ENCODE results near the gene RAB4A.

The RAB4A gene

DNA sequence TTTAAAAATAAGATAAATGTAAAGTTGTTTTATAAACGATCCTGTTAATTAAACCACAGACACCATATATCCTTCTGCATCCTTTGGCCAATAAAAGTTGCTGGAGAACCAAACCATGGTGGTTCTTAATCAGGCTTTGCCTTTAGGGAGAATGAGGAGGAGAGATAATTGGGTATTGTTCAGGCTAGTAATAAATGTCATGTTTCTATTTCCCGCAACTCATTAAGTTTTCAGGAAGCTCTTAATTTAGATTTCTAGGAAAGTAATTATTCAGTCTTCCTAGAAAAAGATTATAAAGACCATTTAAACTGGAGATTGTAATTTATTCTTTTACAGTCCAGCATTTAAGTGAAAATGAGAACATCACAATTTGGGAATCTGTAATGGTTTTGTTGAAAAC lies 34.5 kb downstream of the RAB4A start:
- no peak for DNase-seq (ENCODE audit: low read depth)
- TF ChIP-seq, protein P1, sequence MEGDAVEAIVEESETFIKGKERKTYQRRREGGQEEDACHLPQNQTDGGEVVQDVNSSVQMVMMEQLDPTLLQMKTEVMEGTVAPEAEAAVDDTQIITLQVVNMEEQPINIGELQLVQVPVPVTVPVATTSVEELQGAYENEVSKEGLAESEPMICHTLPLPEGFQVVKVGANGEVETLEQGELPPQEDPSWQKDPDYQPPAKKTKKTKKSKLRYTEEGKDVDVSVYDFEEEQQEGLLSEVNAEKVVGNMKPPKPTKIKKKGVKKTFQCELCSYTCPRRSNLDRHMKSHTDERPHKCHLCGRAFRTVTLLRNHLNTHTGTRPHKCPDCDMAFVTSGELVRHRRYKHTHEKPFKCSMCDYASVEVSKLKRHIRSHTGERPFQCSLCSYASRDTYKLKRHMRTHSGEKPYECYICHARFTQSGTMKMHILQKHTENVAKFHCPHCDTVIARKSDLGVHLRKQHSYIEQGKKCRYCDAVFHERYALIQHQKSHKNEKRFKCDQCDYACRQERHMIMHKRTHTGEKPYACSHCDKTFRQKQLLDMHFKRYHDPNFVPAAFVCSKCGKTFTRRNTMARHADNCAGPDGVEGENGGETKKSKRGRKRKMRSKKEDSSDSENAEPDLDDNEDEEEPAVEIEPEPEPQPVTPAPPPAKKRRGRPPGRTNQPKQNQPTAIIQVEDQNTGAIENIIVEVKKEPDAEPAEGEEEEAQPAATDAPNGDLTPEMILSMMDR (conservative IDR thresholded peaks at IDR 0.05; ENCODE audit: low read depth, low read length), result no peak
- H3K4me3 ChIP-seq (ENCODE audit: low read length), result no peak overlapping the region

DNA sequence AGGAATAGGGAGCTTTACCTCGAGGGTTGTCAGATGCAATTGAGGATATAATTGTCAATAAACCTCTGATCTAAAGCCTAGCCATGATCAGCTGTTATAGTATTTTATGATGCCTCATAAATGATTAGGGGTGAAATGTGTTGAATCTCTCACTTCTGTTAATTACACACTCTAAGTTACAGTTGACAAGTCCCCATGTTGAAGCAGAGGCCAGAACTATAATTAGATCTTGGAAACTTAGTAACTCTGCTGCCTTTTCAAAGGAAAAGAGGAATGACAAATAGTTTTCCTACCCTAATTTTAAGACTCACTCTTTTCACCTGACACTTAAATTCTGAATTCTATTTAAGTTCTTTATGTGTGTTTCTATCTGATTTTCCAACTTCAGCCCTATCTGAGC lies 38.2 kb downstream of the RAB4A start:
- no peak for DNase-seq (ENCODE audit: low read depth)
- H3K4me3 ChIP-seq (ENCODE audit: low read length), result no peak overlapping the region
- TF ChIP-seq, protein P1 (conservative IDR thresholded peaks at IDR 0.05; ENCODE audit: low read depth, low read length), result no peak

DNA sequence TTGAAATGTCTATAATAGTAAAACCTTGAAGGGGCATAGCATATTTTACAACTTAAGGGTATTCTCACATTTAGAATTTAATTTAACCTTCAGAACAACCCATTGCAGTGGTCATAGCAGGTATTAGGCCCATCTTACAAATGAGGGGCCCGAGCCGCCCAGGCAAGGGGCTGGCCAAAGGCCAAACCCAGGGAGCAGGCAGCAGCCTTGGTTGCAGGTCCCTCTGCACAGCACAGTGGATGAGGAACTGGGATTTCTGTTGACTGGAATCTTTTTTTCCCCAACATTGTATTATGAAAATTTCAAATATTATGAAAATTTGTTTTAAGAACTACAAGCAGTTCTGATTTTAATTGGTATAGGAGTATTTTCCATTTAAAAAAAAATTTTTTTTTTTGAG lies 38.8 kb downstream of the RAB4A start:
- TF ChIP-seq, protein P1 (conservative IDR thresholded peaks at IDR 0.05; ENCODE audit: low read depth, low read length), result no peak
- H3K4me3 ChIP-seq (ENCODE audit: low read length), result no peak overlapping the region
- DNase-seq (ENCODE audit: low read depth), result no peak

DNA sequence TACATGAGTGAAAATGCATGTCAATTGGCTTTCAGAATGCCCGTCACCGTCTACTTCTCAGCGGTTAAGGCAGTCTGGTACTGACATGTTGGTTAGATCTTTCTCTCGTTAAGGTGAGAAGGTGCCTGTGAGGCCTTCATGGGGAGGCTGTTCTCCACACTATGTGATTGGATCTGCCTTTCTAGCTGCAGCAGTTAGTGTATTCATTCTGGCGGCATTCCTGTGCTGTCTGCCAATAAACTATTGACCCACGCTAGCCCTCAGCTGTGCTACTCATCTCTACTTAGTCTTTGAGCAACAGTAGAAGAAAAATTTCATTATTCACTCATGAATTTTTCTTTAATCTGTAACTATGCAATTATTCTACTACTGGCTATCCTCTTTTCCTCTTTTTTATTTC lies 39.9 kb downstream of the RAB4A start:
- DNase-seq (ENCODE audit: low read depth), result no peak
- no peak overlapping the region for H3K4me3 ChIP-seq (ENCODE audit: low read length)
- TF ChIP-seq, protein P1 (conservative IDR thresholded peaks at IDR 0.05; ENCODE audit: low read depth, low read length), result no peak

DNA sequence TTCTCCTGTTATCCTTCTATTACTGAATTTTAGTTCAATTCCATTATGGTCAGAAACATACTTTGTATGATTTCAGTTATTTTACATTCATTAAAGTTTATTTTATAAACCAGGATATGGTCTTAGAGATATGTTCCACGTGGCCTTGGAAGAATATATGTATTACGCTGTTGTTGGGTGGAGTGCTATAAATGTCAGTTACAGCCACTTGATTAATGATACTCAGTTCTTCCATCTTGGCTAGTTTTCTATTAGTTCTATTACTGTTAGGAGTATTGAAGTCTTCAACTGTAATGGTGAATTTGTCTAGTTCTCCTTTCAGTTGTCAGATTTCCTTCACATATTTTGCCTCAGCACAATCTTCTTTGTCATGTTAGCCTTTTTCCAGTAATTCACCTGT lies 45.3 kb downstream of the RAB4A start:
- no peak for DNase-seq (ENCODE audit: low read depth)
- TF ChIP-seq, protein P1 (conservative IDR thresholded peaks at IDR 0.05; ENCODE audit: low read depth, low read length), result no peak

DNA sequence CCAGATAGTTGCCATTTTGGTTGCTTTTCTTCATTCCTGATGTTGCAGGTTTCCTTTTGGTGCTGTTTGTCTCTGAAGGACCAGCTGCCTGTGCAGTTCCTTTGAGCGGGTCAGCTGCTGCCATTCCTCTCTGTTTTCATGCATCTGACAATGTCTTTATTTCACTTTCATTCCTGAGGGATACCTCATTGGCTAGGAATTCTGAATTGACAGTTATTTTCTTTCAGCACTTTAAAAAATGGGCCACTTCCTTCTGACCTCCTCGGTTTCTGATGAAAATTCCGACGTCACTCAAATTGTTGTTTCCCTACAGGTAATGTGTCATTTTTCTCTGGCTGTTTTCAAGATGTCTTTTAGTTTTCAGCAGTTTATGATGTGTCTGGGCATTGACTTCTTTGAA lies 47.1 kb downstream of the RAB4A start:
- TF ChIP-seq, protein P1 (conservative IDR thresholded peaks at IDR 0.05; ENCODE audit: low read depth, low read length), result no peak
- DNase-seq (ENCODE audit: low read depth), result no peak
- H3K4me3 ChIP-seq (ENCODE audit: low read length), result no peak overlapping the region

More for the DNA sequence above, 45.3 kb downstream of the RAB4A start:
- H3K4me3 ChIP-seq (ENCODE audit: low read length), result no peak overlapping the region

DNA sequence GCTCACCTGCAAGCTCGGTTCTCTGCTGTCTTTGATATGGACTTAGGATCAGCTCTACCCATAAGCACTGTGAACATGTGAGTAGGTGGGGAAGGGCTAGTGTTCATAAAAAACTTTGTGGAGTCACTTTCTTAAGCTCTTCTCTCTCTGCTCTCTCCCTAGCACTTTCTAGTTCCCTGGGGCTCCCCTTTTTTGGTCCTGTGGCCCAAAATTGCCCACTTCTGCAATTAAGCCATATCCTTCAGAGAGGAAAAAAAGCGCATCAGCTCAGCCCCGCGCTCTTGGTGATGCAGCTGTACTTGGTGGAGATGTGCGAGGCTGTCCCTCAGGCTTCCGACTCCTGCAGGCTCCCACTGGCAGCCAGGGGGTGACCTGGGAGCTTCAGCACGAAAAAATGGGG lies 48.6 kb downstream of the RAB4A start:
- TF ChIP-seq, protein P1 (conservative IDR thresholded peaks at IDR 0.05; ENCODE audit: low read depth, low read length), result no peak
- no peak overlapping the region for H3K4me3 ChIP-seq (ENCODE audit: low read length)
- no peak for DNase-seq (ENCODE audit: low read depth)
